ENCODE data around the gene SAP30BP. TPM values are rescaled to one million over a fixed set of nuclear protein-coding genes. Genes with fewer than 3 reads are reported as not detected.

The SAP30BP gene
- total and polyA plus RNA-seq, 2 donors from 2014 or later: 62.9 to 95.1 TPM

DNA sequence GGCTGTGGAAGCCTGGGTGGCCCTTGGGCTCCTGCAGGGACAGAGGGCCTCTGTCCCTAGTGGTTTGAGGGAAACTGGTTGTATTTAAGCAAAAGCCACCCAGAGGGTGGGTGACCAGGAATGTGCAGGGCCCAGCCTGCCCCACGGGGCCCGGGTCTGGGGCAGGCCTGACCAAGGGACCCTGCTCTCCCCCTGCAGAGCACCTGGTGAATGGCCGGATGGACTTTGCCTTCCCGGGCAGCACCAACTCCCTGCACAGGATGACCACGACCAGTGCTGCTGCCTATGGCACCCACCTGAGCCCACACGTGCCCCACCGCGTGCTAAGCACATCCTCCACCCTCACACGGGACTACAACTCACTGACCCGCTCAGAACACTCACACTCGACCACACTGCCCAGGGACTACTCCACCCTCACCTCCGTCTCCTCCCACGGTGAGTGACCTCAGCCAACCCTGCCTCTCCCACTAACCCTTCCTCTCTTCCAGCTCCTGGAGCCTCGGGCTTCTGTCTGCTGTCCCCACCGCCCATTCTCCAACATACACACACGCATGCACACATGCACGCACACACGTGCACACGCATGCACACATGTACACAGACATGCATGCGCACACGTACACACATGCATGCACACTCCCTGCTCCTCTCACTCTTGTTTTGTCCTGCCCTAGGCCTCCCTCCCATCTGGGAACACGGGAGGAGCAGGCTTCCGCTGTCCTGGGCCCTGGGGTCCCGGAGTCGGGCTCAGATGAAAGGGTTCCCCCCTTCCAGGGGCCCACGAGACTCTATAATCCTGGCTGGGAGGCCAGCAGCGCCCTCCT is 87.5 kb downstream of the SAP30BP start:
- H3K9ac ChIP-seq (ENCODE audit: low read length in 3 of 3): no peak overlapping the region
- FAIRE-seq (no peak), DNase-seq (peak in 2 of 5 donors; percentile 23 to 61)
- no peaks in the 10 kb centered on the region for H3K36me3 ChIP-seq (ENCODE audit: control insufficient read depth in 2 of 3, insufficient read depth in 3 of 3, low read length in 3 of 3)
- peaks cover 2 to 19% (median 12%) of the 10 kb centered on the region in 3 donors for H3K4me1 ChIP-seq (ENCODE audit: control insufficient read depth in 2 of 3, insufficient read depth in 2 of 3, low read depth in 1 of 3, low read length in 3 of 3)
- intact Hi-C loops (cut with DNase I): no loop called here
- TF ChIP-seq, protein P1, sequence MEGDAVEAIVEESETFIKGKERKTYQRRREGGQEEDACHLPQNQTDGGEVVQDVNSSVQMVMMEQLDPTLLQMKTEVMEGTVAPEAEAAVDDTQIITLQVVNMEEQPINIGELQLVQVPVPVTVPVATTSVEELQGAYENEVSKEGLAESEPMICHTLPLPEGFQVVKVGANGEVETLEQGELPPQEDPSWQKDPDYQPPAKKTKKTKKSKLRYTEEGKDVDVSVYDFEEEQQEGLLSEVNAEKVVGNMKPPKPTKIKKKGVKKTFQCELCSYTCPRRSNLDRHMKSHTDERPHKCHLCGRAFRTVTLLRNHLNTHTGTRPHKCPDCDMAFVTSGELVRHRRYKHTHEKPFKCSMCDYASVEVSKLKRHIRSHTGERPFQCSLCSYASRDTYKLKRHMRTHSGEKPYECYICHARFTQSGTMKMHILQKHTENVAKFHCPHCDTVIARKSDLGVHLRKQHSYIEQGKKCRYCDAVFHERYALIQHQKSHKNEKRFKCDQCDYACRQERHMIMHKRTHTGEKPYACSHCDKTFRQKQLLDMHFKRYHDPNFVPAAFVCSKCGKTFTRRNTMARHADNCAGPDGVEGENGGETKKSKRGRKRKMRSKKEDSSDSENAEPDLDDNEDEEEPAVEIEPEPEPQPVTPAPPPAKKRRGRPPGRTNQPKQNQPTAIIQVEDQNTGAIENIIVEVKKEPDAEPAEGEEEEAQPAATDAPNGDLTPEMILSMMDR (IDR thresholded peaks at IDR 0.05; ENCODE audit: borderline replicate concordance, extremely low read depth, insufficient read depth): no peak
- no peak overlapping the region for H3K4me3 ChIP-seq (ENCODE audit: low read length in 3 of 3)
- H3K9me3 ChIP-seq (ENCODE audit: control insufficient read depth in 2 of 3, insufficient read depth in 1 of 3, low read length in 3 of 3): no peaks in the 10 kb centered on the region
- H3K27ac ChIP-seq (ENCODE audit: low read depth in 2 of 2, low read length in 2 of 2): peak overlapping the region; percentile 0 to 63
- H3K27me3 ChIP-seq (ENCODE audit: control insufficient read depth, insufficient read depth, low read length): no peaks in the 10 kb centered on the region

- no peak overlapping the region for H3K4me3 ChIP-seq (ENCODE audit: low read length in 3 of 3)
- H3K4me1 ChIP-seq (ENCODE audit: control insufficient read depth in 2 of 3, insufficient read depth in 2 of 3, low read depth in 1 of 3, low read length in 3 of 3): peaks cover 2 to 17% (median 17%) of the 10 kb centered on the region in 3 donors
- no peaks in the 10 kb centered on the region for H3K36me3 ChIP-seq (ENCODE audit: control insufficient read depth in 2 of 3, insufficient read depth in 3 of 3, low read length in 3 of 3)
- H3K9me3 ChIP-seq (ENCODE audit: control insufficient read depth in 2 of 3, insufficient read depth in 1 of 3, low read length in 3 of 3): no peaks in the 10 kb centered on the region
- DNase-seq: peak in 3 of 5 donors; percentile 50 to 78 (median 69)
- H3K9ac ChIP-seq (ENCODE audit: low read length in 3 of 3): no peak overlapping the region
- FAIRE-seq: no peak
- TF ChIP-seq, protein P1 (IDR thresholded peaks at IDR 0.05; ENCODE audit: borderline replicate concordance, extremely low read depth, insufficient read depth): no peak
- intact Hi-C loops (cut with DNase I): no loop called here
- H3K27ac ChIP-seq (ENCODE audit: low read depth in 2 of 2, low read length in 2 of 2): no peak overlapping the region
- no peaks in the 10 kb centered on the region for H3K27me3 ChIP-seq (ENCODE audit: control insufficient read depth, insufficient read depth, low read length)
Measured at GRCh38 chr17:75755205-75755901, 88.2 kb downstream of the SAP30BP start.

GRCh38 chr17:75755990-75756389 is 88.9 kb downstream of the SAP30BP start:
- H3K36me3 ChIP-seq (ENCODE audit: control insufficient read depth in 2 of 3, insufficient read depth in 3 of 3, low read length in 3 of 3): no peaks in the 10 kb centered on the region
- no peak for DNase-seq
- no peaks in the 10 kb centered on the region for H3K9me3 ChIP-seq (ENCODE audit: control insufficient read depth in 2 of 3, insufficient read depth in 1 of 3, low read length in 3 of 3)
- H3K27me3 ChIP-seq (ENCODE audit: control insufficient read depth, insufficient read depth, low read length): no peaks in the 10 kb centered on the region
- peaks cover 2 to 17% (median 17%) of the 10 kb centered on the region in 3 donors for H3K4me1 ChIP-seq (ENCODE audit: control insufficient read depth in 2 of 3, insufficient read depth in 2 of 3, low read depth in 1 of 3, low read length in 3 of 3)
- no peak for FAIRE-seq
- TF ChIP-seq, protein P1 (IDR thresholded peaks at IDR 0.05; ENCODE audit: borderline replicate concordance, extremely low read depth, insufficient read depth): no peak
- H3K4me3 ChIP-seq (ENCODE audit: low read length in 3 of 3): no peak overlapping the region
- H3K9ac ChIP-seq (ENCODE audit: low read length in 3 of 3): peak overlapping the region in 1 of 3 donors; percentile 7
- H3K27ac ChIP-seq (ENCODE audit: low read depth in 2 of 2, low read length in 2 of 2): no peak overlapping the region
- intact Hi-C loops (cut with DNase I): no loop called here

Measured in kidney (tissue), 14 donors.